Activated T-cell treated with anti-CD3 and anti-CD28 coated beads, Interleukin-2, amount 50 U/mL, for 24 hours (primary cell): Measurements from ENCODE around the gene PLAC1.

Experiments used
- DNase-seq: peaks from one replicate; pipeline ENCODE4 v3.0.0-alpha.2; 2020
- H3K27ac Mint-ChIP-seq: 2 replicates; pipeline ENCODE4 v1.8.0; 2020; ENCODE audit warnings: mild to moderate bottlenecking, mixed read lengths
- H3K27me3 Mint-ChIP-seq: 2 replicates; pipeline ENCODE4 v1.8.0; 2020; ENCODE audit warnings: mixed read lengths
- H3K36me3 Mint-ChIP-seq: 2 replicates; pipeline ENCODE4 v1.8.0; 2020; ENCODE audit warnings: low read depth, mixed read lengths
- H3K4me1 Mint-ChIP-seq: 2 replicates; pipeline ENCODE4 v1.8.0; 2020; ENCODE audit warnings: low read depth, mixed read lengths
- H3K4me3 Mint-ChIP-seq: 2 replicates; pipeline ENCODE4 v1.8.0; 2020; ENCODE audit warnings: mild to moderate bottlenecking, moderate library complexity, mixed read lengths
- H3K9me3 Mint-ChIP-seq: 2 replicates; pipeline ENCODE4 v1.8.0; 2020; ENCODE audit warnings: mixed read lengths

Gene PLAC1

GRCh38 chrX:134658002-134658759, at the start of gene PLAC1:
Gene PLAC1 (minus strand): TSS chrX:134658471. CDS start chrX:134566682, 91,789 bp downstream.
- Mint-ChIP-seq H3K9me3 (no peaks in the 10 kb centered on the region), H3K27ac (no peak within 1 kb of the TSS), H3K4me3 (no peak within 1 kb of the TSS), H3K36me3 (no peaks in the 10 kb centered on the region), H3K27me3 (peaks cover 63% of the 10 kb centered on the region), H3K4me1 (peaks cover 20% of the 10 kb centered on the region)
- no peak for DNase-seq

GRCh38 chrX:134706138-134706537, 47.9 kb upstream of the PLAC1 start:
- Mint-ChIP-seq H3K27ac (no peak overlapping the region), H3K36me3 (no peaks in the 10 kb centered on the region), H3K9me3 (no peaks in the 10 kb centered on the region), H3K4me1 (no peaks in the 10 kb centered on the region), H3K27me3 (peaks cover 19% of the 10 kb centered on the region), H3K4me3 (no peak overlapping the region)
- DNase-seq, result no peak

GRCh38 chrX:134695999-134696398, 37.7 kb upstream of the PLAC1 start:
- no peak for DNase-seq
- no peak overlapping the region for H3K4me3 Mint-ChIP-seq
- no peak overlapping the region for H3K27ac Mint-ChIP-seq
- no peaks in the 10 kb centered on the region for H3K36me3 Mint-ChIP-seq
- peaks cover 60% of the 10 kb centered on the region for H3K27me3 Mint-ChIP-seq
- H3K9me3 Mint-ChIP-seq, result no peaks in the 10 kb centered on the region
- H3K4me1 Mint-ChIP-seq, result no peaks in the 10 kb centered on the region

GRCh38 chrX:134694333-134695322, 36.4 kb upstream of the PLAC1 start:
- no peak overlapping the region for H3K27ac Mint-ChIP-seq
- H3K9me3 Mint-ChIP-seq, result no peaks in the 10 kb centered on the region
- peaks cover 54% of the 10 kb centered on the region for H3K27me3 Mint-ChIP-seq
- DNase-seq, result no peak
- H3K4me1 Mint-ChIP-seq, result no peaks in the 10 kb centered on the region
- no peak overlapping the region for H3K4me3 Mint-ChIP-seq
- no peaks in the 10 kb centered on the region for H3K36me3 Mint-ChIP-seq

GRCh38 chrX:134693644-134694043, 35.4 kb upstream of the PLAC1 start:
- Mint-ChIP-seq H3K4me3 (no peak overlapping the region), H3K27me3 (peaks cover 58% of the 10 kb centered on the region), H3K36me3 (no peaks in the 10 kb centered on the region), H3K27ac (no peak overlapping the region), H3K4me1 (peaks cover 2% of the 10 kb centered on the region), H3K9me3 (no peaks in the 10 kb centered on the region)
- no peak for DNase-seq

- no peak for DNase-seq
- Mint-ChIP-seq H3K36me3 (no peaks in the 10 kb centered on the region), H3K4me1 (peaks cover 2% of the 10 kb centered on the region)
These were observed 34.7 kb upstream of the PLAC1 start for GRCh38 chrX:134692990-134693389.

GRCh38 chrX:134692233-134692632, 34.0 kb upstream of the PLAC1 start:
- Mint-ChIP-seq H3K36me3 (no peaks in the 10 kb centered on the region), H3K27me3 (peaks cover 59% of the 10 kb centered on the region), H3K27ac (no peak overlapping the region), H3K4me3 (no peak overlapping the region), H3K9me3 (no peaks in the 10 kb centered on the region), H3K4me1 (peaks cover 2% of the 10 kb centered on the region)
- DNase-seq, result no peak

More at GRCh38 chrX:134692990-134693389, 34.7 kb upstream of the PLAC1 start:
- no peaks in the 10 kb centered on the region for H3K9me3 Mint-ChIP-seq
- H3K27me3 Mint-ChIP-seq, result peaks cover 58% of the 10 kb centered on the region
- H3K4me3 Mint-ChIP-seq, result no peak overlapping the region
- no peak overlapping the region for H3K27ac Mint-ChIP-seq

- Mint-ChIP-seq H3K4me3 (no peak overlapping the region), H3K27me3 (peaks cover 61% of the 10 kb centered on the region), H3K27ac (no peak overlapping the region), H3K9me3 (no peaks in the 10 kb centered on the region), H3K36me3 (no peaks in the 10 kb centered on the region), H3K4me1 (peaks cover 2% of the 10 kb centered on the region)
- no peak for DNase-seq
These were observed 33.2 kb upstream of the PLAC1 start for GRCh38 chrX:134691453-134691852.

GRCh38 chrX:134688839-134689238, 30.6 kb upstream of the PLAC1 start:
- Mint-ChIP-seq H3K27me3 (peaks cover 60% of the 10 kb centered on the region), H3K4me1 (peaks cover 2% of the 10 kb centered on the region), H3K9me3 (no peaks in the 10 kb centered on the region), H3K27ac (no peak overlapping the region), H3K36me3 (no peaks in the 10 kb centered on the region), H3K4me3 (no peak overlapping the region)
- DNase-seq, result no peak

- Mint-ChIP-seq H3K4me3 (no peak overlapping the region), H3K4me1 (peaks cover 2% of the 10 kb centered on the region), H3K36me3 (no peaks in the 10 kb centered on the region), H3K27me3 (peaks cover 55% of the 10 kb centered on the region), H3K9me3 (no peaks in the 10 kb centered on the region), H3K27ac (no peak overlapping the region)
- DNase-seq, result no peak
These were observed 30.0 kb upstream of the PLAC1 start for GRCh38 chrX:134688031-134688823.

GRCh38 chrX:134685668-134686067, 27.4 kb upstream of the PLAC1 start:
- H3K9me3 Mint-ChIP-seq, result no peaks in the 10 kb centered on the region
- H3K4me3 Mint-ChIP-seq, result no peak overlapping the region
- peaks cover 2% of the 10 kb centered on the region for H3K4me1 Mint-ChIP-seq
- H3K27ac Mint-ChIP-seq, result no peak overlapping the region
- no peak for DNase-seq
- peaks cover 37% of the 10 kb centered on the region for H3K27me3 Mint-ChIP-seq
- no peaks in the 10 kb centered on the region for H3K36me3 Mint-ChIP-seq

- no peaks in the 10 kb centered on the region for H3K9me3 Mint-ChIP-seq
- no peak overlapping the region for H3K27ac Mint-ChIP-seq
- H3K27me3 Mint-ChIP-seq, result peaks cover 37% of the 10 kb centered on the region
- no peak overlapping the region for H3K4me3 Mint-ChIP-seq
- no peaks in the 10 kb centered on the region for H3K36me3 Mint-ChIP-seq
- H3K4me1 Mint-ChIP-seq, result peaks cover 2% of the 10 kb centered on the region
- no peak for DNase-seq
These were observed 26.7 kb upstream of the PLAC1 start for GRCh38 chrX:134684956-134685355.

- no peak overlapping the region for H3K27ac Mint-ChIP-seq
- H3K9me3 Mint-ChIP-seq, result no peaks in the 10 kb centered on the region
- H3K4me3 Mint-ChIP-seq, result no peak overlapping the region
- peaks cover 24% of the 10 kb centered on the region for H3K27me3 Mint-ChIP-seq
- no peaks in the 10 kb centered on the region for H3K4me1 Mint-ChIP-seq
- H3K36me3 Mint-ChIP-seq, result no peaks in the 10 kb centered on the region
- no peak for DNase-seq
These were observed 25.2 kb upstream of the PLAC1 start for GRCh38 chrX:134683351-134684005.

GRCh38 chrX:134682081-134682480, 23.8 kb upstream of the PLAC1 start:
- Mint-ChIP-seq H3K9me3 (no peaks in the 10 kb centered on the region), H3K4me1 (no peaks in the 10 kb centered on the region), H3K27me3 (peaks cover 28% of the 10 kb centered on the region), H3K4me3 (no peak overlapping the region), H3K27ac (no peak overlapping the region), H3K36me3 (no peaks in the 10 kb centered on the region)
- DNase-seq, result no peak
